ENCODE results near the gene STX19.

DNA sequence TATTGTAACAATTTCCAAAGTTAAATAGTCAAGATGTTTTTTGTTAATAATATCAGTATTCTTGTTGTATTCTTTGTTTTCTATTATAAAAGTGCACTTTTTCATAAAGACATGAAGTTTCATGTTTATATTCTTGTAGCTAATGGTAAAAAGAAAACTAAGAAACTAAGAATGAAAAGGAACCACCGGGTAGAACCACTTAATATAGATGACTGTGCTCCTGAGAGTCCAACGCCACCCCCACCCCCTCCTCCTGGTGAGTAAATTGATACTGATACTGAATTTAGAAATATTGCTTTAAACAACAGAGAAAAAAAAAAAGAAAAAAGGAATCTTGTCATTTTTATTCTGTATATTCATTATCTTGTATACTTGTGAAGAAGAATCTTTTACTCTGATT, 20.9 kb upstream of the STX19 start:
- no peak for TF ChIP-seq EZH2 (IDR thresholded peaks at IDR 0.05; ENCODE audit: insufficient read depth, poor library complexity, severe bottlenecking)
- no peak for TF ChIP-seq EZH2phosphoT487 (IDR thresholded peaks at IDR 0.05; ENCODE audit: insufficient read depth, low read depth)

All from GM23248 (cell line).